Neural progenitor cell (in vitro differentiated cells): Measurements from ENCODE around the gene ST6GAL1.

Experiments
- CTCF ChIP-seq: fragments of 200-600 bp; sonication (generic); IDR thresholded peaks from 2 replicates; pipeline ENCODE4 v1.5.1; 2017; ENCODE audit warnings: antibody characterized with exemption, mild to moderate bottlenecking
- EZH2 ChIP-seq: fragments of 200-600 bp; sonication (generic); IDR thresholded peaks from 2 replicates; pipeline ENCODE4 v1.6.1; 2017; ENCODE audit warnings: antibody characterized with exemption, mild to moderate bottlenecking, moderate library complexity
- EZH2phosphoT487 ChIP-seq: fragments of 200-600 bp; sonication (generic); IDR thresholded peaks from 2 replicates; pipeline ENCODE4 v1.6.1; 2017; ENCODE audit warnings: antibody characterized with exemption

DNA sequence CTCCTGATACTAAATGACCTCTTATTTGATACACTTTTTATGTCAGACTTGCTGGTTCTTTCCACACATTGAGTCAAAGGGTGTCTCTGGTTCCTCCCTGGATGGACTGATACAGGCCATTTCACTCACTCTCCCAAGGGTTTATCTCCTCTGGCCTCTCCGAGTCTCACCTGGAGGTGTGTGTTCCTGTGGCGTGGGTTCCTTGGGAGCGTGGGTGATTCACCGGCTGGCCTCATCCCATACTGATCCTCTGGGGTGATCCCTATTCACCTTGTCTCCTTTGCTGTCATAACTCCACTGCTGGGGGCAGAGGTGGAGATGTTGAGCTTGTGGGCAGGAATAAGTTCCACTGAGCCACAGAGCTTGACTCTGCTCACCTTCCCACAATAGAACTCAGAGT is 61.1 kb downstream of the ST6GAL1 start:
- TF ChIP-seq EZH2phosphoT487 (no peak), CTCF (no peak), EZH2 (no peak)
